WTC11 (cell line): ENCODE results near the gene TBL1X. TPM values are rescaled to one million over a fixed set of nuclear protein-coding genes. Genes with fewer than 3 reads are reported as not detected.

ENCODE experiments used
- ATAC-seq: fragments of 200-7000 bp; cut with Tn5 transposase; 2 replicates; pipeline ENCODE4 v1.10.0; 2021; ENCODE audit warnings: mild to moderate bottlenecking, moderate library complexity
- CTCF ChIA-PET: fragments of 300-600 bp; sonication (Branson Sonifier 250); formaldehyde crosslinking; loops from one replicate; lab custom pipeline; 2021; ENCODE audit warnings: antibody characterized with exemption; lab: Charles Lee
- POLR2A ChIA-PET: fragments of 350-600 bp; sonication (Branson Sonifier 250); formaldehyde crosslinking; loops from one replicate; lab custom pipeline; 2021; ENCODE audit warnings: antibody characterized with exemption; lab: Charles Lee
- DNase-seq: peaks from one replicate; pipeline ENCODE4 v3.0.0; 2021; ENCODE audit warnings: low spot score
- H3K27ac Mint-ChIP-seq: 2 replicates; pipeline ENCODE4 v1.8.0; 2021; ENCODE audit warnings: mixed read lengths
- H3K27me3 Mint-ChIP-seq: 2 replicates; pipeline ENCODE4 v1.8.0; 2021; ENCODE audit warnings: low read depth, mild to moderate bottlenecking, moderate library complexity, mixed read lengths
- H3K36me3 Mint-ChIP-seq: 2 replicates; pipeline ENCODE4 v1.8.0; 2021; ENCODE audit warnings: mixed read lengths
- H3K4me1 Mint-ChIP-seq: 2 replicates; pipeline ENCODE4 v1.8.0; 2022; ENCODE audit warnings: mixed read lengths
- H3K4me3 Mint-ChIP-seq: 2 replicates; pipeline ENCODE4 v1.8.0; 2021; ENCODE audit warnings: mild to moderate bottlenecking, moderate library complexity, mixed read lengths
- H3K9me3 Mint-ChIP-seq: 2 replicates; pipeline ENCODE4 v1.8.0; 2021; ENCODE audit warnings: mixed read lengths
- ATF1 ChIP-seq: sonication (generic); formaldehyde crosslinking; IDR thresholded peaks from 2 replicates; pipeline ENCODE4 v1.8.1; 2023; ENCODE audit warnings: mild to moderate bottlenecking, moderate library complexity, missing genetic modification reagents
- ETV6 ChIP-seq: sonication (generic); formaldehyde crosslinking; IDR thresholded peaks from 2 replicates; pipeline ENCODE4 v1.8.1; 2022; ENCODE audit warnings: mild to moderate bottlenecking, missing genetic modification reagents
- GTF2I ChIP-seq: fragments of 250-450 bp; sonication (Bioruptor Pico); conservative IDR thresholded peaks from 2 replicates; pipeline ENCODE4 v1.4.0; 2021; ENCODE audit warnings: mild to moderate bottlenecking
- JUN ChIP-seq: sonication (generic); formaldehyde crosslinking; IDR thresholded peaks from 2 replicates; pipeline ENCODE4 v1.8.0; 2023; ENCODE audit warnings: mild to moderate bottlenecking, missing genetic modification reagents
- KAT7 ChIP-seq: sonication (generic); formaldehyde crosslinking; IDR thresholded peaks from 2 replicates; pipeline ENCODE4 v1.8.1; 2023; ENCODE audit warnings: missing genetic modification reagents, mild to moderate bottlenecking, borderline replicate concordance
- NR1H2 ChIP-seq: sonication (generic); formaldehyde crosslinking; IDR thresholded peaks from 2 replicates; pipeline ENCODE4 v1.9.0; 2021; ENCODE audit warnings: mild to moderate bottlenecking, moderate library complexity, missing genetic modification reagents
- SMAD4 ChIP-seq: sonication (generic); formaldehyde crosslinking; IDR thresholded peaks from 2 replicates; pipeline ENCODE4 v1.8.0; 2022; ENCODE audit warnings: mild to moderate bottlenecking, missing genetic modification reagents
- TEAD4 ChIP-seq: sonication (generic); formaldehyde crosslinking; IDR thresholded peaks from 2 replicates; pipeline ENCODE4 v1.8.0; 2022; ENCODE audit warnings: mild to moderate bottlenecking, missing genetic modification reagents
- total RNA-seq: library from RNA; stranded (reverse); gene quantifications from 3 replicates; pipeline ENCODE4 v1.2.3, GENCODE V29; 2021
- TF ChIP-seq, protein P1 (sequence below): sonication (generic); formaldehyde crosslinking; IDR thresholded peaks from 2 replicates; pipeline ENCODE4 v1.8.1; 2022; ENCODE audit warnings: low read depth, mild to moderate bottlenecking, moderate library complexity, missing genetic modification reagents, borderline replicate concordance
- TF ChIP-seq, protein P2 (sequence below): sonication (generic); formaldehyde crosslinking; IDR thresholded peaks from 2 replicates; pipeline ENCODE4 v1.8.1; 2022; ENCODE audit warnings: missing genetic modification reagents, borderline replicate concordance
- TF ChIP-seq, protein P3 (sequence below): sonication (generic); formaldehyde crosslinking; IDR thresholded peaks from 2 replicates; pipeline ENCODE4 v1.8.0; 2023; ENCODE audit warnings: missing genetic modification reagents, mild to moderate bottlenecking, borderline replicate concordance
- TF ChIP-seq, protein P4 (sequence below): sonication (generic); formaldehyde crosslinking; IDR thresholded peaks from 2 replicates; pipeline ENCODE4 v1.8.0; 2022; ENCODE audit warnings: mild to moderate bottlenecking, missing genetic modification reagents
- TF ChIP-seq, protein P5 (sequence below): sonication (generic); formaldehyde crosslinking; IDR thresholded peaks from 2 replicates; pipeline ENCODE4 v1.8.0; 2023; ENCODE audit warnings: mild to moderate bottlenecking, missing genetic modification reagents

TBL1X gene
- total RNA-seq, 1 experiment from 2014 or later = 27.7 TPM

DNA sequence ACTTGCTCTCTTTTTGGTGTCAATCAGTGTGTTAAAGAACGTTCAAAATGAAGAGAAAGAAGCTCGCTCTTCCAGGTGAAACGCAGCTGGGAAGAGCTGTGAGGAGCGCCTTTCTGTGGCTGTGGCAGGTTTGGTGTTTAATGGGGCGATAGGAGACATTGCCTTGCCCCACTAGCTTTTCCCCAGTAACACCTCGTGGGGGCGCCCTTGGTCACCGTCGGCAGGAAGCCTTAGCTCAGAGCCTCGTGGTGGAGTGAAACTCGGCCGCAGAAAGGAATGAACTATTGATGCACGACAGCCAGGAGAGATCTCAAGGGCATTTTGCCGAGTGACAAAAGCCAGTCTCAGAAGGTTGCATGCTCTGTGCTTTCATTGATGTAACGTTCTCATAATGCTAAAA, 235.7 kb downstream of the TBL1X start:
- Mint-ChIP-seq H3K9me3 (no peaks in the 10 kb centered on the region), H3K27ac (peak overlapping the region; percentile 86), H3K4me3 (no peak overlapping the region), H3K36me3 (peaks cover 26% of the 10 kb centered on the region), H3K4me1 (no peaks in the 10 kb centered on the region; the same call in 1 of the 2 replicates), H3K27me3 (no peaks in the 10 kb centered on the region)
- peak; percentile 72 for ATAC-seq
- POLR2A ChIA-PET = interaction anchor here (0.6 kb wide), 1 partner anchor 287 kb away, joined by 3 read pairs; no protein-coding TSS in a partner anchor
- CTCF ChIA-PET = interaction anchor here (0.6 to 1.7 kb wide), 13 partner anchors 9 to 879 kb away, joined by 3 to 7 read pairs (median 4); partner anchors contain the start of gene SHROOM2
- DNase-seq = peak; percentile 53
- TF ChIP-seq NR1H2 (CRISPR knock-in tag) = no peak

DNA sequence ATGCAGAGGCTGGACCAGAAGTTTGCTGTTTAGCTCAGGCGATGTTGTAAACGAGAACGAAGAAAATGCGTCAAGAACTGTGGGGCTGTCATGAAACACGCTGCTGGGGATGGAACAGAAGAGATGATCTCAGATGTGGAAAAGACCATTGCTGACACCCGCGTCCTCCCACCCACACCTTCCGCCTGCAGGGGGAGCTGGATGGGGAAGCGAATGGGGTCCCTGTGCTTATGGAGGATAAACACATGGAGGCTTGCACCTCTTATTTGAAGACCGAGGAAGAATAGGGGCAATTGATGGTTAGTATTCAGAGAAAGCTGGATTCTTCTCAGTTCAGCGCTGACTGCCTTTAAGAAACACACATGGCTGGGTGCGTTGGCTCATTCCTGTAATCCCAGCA, 236.9 kb downstream of the TBL1X start:
- Mint-ChIP-seq H3K9me3 (no peaks in the 10 kb centered on the region), H3K4me1 (no peaks in the 10 kb centered on the region; the same call in 1 of the 2 replicates), H3K27ac (no peak overlapping the region), H3K27me3 (no peaks in the 10 kb centered on the region), H3K36me3 (peaks cover 25% of the 10 kb centered on the region), H3K4me3 (no peak overlapping the region)
- ChIA-PET CTCF (interaction anchor here (0.6 to 1.7 kb wide), 2 partner anchors 160 to 927 kb away, joined by 4 to 7 read pairs; no protein-coding TSS in a partner anchor), POLR2A (no interaction called here)
- TF ChIP-seq JUN (CRISPR knock-in tag) (no peak), ATF1 (no peak), TEAD4 (no peak), ETV6 (CRISPR knock-in tag) (no peak), SMAD4 (no peak), GTF2I (CRISPR knock-in tag) (no peak), KAT7 (CRISPR knock-in tag) (no peak)
- TF ChIP-seq, protein P1, sequence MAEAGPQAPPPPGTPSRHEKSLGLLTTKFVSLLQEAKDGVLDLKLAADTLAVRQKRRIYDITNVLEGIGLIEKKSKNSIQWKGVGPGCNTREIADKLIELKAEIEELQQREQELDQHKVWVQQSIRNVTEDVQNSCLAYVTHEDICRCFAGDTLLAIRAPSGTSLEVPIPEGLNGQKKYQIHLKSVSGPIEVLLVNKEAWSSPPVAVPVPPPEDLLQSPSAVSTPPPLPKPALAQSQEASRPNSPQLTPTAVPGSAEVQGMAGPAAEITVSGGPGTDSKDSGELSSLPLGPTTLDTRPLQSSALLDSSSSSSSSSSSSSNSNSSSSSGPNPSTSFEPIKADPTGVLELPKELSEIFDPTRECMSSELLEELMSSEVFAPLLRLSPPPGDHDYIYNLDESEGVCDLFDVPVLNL (CRISPR knock-in tag) = no peak
- TF ChIP-seq, protein P2, sequence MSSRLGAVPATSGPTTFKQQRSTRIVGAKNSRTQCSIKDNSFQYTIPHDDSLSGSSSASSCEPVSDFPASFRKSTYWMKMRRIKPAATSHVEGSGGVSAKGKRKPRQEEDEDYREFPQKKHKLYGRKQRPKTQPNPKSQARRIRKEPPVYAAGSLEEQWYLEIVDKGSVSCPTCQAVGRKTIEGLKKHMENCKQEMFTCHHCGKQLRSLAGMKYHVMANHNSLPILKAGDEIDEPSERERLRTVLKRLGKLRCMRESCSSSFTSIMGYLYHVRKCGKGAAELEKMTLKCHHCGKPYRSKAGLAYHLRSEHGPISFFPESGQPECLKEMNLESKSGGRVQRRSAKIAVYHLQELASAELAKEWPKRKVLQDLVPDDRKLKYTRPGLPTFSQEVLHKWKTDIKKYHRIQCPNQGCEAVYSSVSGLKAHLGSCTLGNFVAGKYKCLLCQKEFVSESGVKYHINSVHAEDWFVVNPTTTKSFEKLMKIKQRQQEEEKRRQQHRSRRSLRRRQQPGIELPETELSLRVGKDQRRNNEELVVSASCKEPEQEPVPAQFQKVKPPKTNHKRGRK (CRISPR knock-in tag) = no peak
- TF ChIP-seq, protein P3, sequence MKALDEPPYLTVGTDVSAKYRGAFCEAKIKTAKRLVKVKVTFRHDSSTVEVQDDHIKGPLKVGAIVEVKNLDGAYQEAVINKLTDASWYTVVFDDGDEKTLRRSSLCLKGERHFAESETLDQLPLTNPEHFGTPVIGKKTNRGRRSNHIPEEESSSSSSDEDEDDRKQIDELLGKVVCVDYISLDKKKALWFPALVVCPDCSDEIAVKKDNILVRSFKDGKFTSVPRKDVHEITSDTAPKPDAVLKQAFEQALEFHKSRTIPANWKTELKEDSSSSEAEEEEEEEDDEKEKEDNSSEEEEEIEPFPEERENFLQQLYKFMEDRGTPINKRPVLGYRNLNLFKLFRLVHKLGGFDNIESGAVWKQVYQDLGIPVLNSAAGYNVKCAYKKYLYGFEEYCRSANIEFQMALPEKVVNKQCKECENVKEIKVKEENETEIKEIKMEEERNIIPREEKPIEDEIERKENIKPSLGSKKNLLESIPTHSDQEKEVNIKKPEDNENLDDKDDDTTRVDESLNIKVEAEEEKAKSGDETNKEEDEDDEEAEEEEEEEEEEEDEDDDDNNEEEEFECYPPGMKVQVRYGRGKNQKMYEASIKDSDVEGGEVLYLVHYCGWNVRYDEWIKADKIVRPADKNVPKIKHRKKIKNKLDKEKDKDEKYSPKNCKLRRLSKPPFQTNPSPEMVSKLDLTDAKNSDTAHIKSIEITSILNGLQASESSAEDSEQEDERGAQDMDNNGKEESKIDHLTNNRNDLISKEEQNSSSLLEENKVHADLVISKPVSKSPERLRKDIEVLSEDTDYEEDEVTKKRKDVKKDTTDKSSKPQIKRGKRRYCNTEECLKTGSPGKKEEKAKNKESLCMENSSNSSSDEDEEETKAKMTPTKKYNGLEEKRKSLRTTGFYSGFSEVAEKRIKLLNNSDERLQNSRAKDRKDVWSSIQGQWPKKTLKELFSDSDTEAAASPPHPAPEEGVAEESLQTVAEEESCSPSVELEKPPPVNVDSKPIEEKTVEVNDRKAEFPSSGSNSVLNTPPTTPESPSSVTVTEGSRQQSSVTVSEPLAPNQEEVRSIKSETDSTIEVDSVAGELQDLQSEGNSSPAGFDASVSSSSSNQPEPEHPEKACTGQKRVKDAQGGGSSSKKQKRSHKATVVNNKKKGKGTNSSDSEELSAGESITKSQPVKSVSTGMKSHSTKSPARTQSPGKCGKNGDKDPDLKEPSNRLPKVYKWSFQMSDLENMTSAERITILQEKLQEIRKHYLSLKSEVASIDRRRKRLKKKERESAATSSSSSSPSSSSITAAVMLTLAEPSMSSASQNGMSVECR = no peak
- TF ChIP-seq, protein P4, sequence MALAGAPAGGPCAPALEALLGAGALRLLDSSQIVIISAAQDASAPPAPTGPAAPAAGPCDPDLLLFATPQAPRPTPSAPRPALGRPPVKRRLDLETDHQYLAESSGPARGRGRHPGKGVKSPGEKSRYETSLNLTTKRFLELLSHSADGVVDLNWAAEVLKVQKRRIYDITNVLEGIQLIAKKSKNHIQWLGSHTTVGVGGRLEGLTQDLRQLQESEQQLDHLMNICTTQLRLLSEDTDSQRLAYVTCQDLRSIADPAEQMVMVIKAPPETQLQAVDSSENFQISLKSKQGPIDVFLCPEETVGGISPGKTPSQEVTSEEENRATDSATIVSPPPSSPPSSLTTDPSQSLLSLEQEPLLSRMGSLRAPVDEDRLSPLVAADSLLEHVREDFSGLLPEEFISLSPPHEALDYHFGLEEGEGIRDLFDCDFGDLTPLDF = no peak
- TF ChIP-seq, protein P5, sequence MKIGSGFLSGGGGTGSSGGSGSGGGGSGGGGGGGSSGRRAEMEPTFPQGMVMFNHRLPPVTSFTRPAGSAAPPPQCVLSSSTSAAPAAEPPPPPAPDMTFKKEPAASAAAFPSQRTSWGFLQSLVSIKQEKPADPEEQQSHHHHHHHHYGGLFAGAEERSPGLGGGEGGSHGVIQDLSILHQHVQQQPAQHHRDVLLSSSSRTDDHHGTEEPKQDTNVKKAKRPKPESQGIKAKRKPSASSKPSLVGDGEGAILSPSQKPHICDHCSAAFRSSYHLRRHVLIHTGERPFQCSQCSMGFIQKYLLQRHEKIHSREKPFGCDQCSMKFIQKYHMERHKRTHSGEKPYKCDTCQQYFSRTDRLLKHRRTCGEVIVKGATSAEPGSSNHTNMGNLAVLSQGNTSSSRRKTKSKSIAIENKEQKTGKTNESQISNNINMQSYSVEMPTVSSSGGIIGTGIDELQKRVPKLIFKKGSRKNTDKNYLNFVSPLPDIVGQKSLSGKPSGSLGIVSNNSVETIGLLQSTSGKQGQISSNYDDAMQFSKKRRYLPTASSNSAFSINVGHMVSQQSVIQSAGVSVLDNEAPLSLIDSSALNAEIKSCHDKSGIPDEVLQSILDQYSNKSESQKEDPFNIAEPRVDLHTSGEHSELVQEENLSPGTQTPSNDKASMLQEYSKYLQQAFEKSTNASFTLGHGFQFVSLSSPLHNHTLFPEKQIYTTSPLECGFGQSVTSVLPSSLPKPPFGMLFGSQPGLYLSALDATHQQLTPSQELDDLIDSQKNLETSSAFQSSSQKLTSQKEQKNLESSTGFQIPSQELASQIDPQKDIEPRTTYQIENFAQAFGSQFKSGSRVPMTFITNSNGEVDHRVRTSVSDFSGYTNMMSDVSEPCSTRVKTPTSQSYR (CRISPR knock-in tag) = no peak
- no peak; the same call in 1 of the 2 replicates for ATAC-seq
- DNase-seq = peak; percentile 29
